ES-I3 (cell line): ENCODE data around the gene CORIN.

Experiments used
- H3K36me3 ChIP-seq: 2 replicates; pipeline ENCODE4 v1.6.1; 2013; ENCODE audit warnings: mild to moderate bottlenecking, low read length, control low read depth, moderate library complexity; ENCODE audit not compliant: insufficient read depth
- H3K4me1 ChIP-seq: 2 replicates; pipeline ENCODE4 v1.6.1; 2013; ENCODE audit warnings: mild to moderate bottlenecking, control low read depth, low read length; ENCODE audit not compliant: insufficient read depth
- H3K9ac ChIP-seq: 2 replicates; pipeline ENCODE4 v1.6.1; 2013; ENCODE audit warnings: low read depth, mild to moderate bottlenecking, low read length, moderate library complexity
- H3K9me3 ChIP-seq: 2 replicates; pipeline ENCODE4 v1.6.1; 2013; ENCODE audit warnings: mild to moderate bottlenecking, low read length, moderate library complexity; ENCODE audit not compliant: control insufficient read depth, insufficient read depth

Gene CORIN

GRCh38 chr4:47639531-47639930, 198.3 kb downstream of the CORIN start:
- no peaks in the 10 kb centered on the region for H3K4me1 ChIP-seq
- H3K9ac ChIP-seq, result no peak overlapping the region
- no peaks in the 10 kb centered on the region for H3K9me3 ChIP-seq
- no peaks in the 10 kb centered on the region for H3K36me3 ChIP-seq

GRCh38 chr4:47631161-47631560, 206.7 kb downstream of the CORIN start:
- no peaks in the 10 kb centered on the region for H3K9me3 ChIP-seq
- H3K9ac ChIP-seq, result no peak overlapping the region
- H3K36me3 ChIP-seq, result no peaks in the 10 kb centered on the region
- no peaks in the 10 kb centered on the region for H3K4me1 ChIP-seq

DNA sequence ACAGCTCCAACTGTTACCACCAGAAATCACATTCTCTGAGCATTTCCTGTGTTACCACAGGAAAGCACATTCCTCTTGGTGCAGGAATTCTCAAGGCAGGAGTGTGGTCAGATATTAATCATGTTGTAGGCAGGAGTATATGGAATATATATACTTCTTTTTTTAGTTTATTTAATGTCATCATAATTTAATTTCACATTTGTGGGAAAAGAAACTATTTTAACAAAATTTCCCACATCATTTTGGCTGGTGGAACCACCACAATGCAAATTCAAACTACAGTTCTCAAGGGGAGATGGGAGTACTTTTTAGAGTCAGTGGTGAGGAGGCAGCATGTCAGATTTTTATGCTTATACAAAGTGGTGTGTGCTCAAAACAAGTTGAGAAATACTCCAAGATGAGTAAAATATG, 213.8 kb downstream of the CORIN start:
- H3K9ac ChIP-seq, result no peak overlapping the region
- no peaks in the 10 kb centered on the region for H3K4me1 ChIP-seq
- H3K9me3 ChIP-seq, result no peaks in the 10 kb centered on the region; the same call in 1 of the 2 replicates
- H3K36me3 ChIP-seq, result no peaks in the 10 kb centered on the region

GRCh38 chr4:47621181-47621580, 216.7 kb downstream of the CORIN start:
- H3K9ac ChIP-seq, result no peak overlapping the region
- no peaks in the 10 kb centered on the region; the same call in 1 of the 2 replicates for H3K9me3 ChIP-seq
- no peaks in the 10 kb centered on the region for H3K4me1 ChIP-seq
- H3K36me3 ChIP-seq, result no peaks in the 10 kb centered on the region

GRCh38 chr4:47619691-47620090, 218.2 kb downstream of the CORIN start:
- no peak overlapping the region for H3K9ac ChIP-seq
- no peaks in the 10 kb centered on the region; the same call in 1 of the 2 replicates for H3K9me3 ChIP-seq
- H3K36me3 ChIP-seq, result no peaks in the 10 kb centered on the region
- no peaks in the 10 kb centered on the region for H3K4me1 ChIP-seq

DNA sequence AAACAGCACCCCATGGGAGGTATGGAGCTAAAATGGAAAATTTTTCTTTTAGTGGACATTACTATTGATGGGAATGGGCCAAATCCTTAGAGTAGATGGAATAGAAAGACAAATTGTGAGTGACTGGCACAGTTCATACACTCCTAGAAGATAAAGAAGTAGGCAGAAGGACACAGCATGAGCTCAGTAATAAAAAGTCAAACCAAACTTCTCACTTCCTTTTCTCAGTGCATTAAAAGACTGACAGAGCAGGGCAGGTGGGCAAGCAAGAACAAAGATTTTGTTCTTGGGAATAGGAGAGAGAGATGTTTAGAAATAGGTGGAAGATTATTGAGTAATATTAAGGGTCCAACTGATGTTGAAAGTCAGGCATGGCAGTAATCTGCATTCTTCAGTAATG, 220.3 kb downstream of the CORIN start:
- Histone ChIP-seq H3K4me1 (no peaks in the 10 kb centered on the region), H3K9ac (no peak overlapping the region), H3K9me3 (no peaks in the 10 kb centered on the region; the same call in 1 of the 2 replicates), H3K36me3 (no peaks in the 10 kb centered on the region)

DNA sequence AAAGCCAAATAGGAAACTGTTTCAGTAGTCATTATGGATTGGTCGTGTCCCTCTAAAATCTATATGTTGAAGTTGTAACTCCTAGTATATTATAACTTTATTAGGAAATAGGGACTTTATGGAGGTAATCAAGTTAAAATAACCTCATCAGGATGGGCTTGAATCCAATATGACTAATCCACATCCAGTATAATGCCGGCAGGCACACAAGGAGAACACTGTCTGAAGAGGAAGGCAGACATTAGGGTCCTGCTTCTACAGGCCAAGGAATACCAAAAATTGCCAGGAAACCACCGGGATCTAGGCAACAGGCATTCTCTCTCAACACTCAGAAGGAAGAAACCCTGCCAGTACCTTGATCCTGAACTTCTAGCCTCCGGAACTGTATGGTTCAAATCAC, 222.5 kb downstream of the CORIN start:
- Histone ChIP-seq H3K36me3 (no peaks in the 10 kb centered on the region), H3K9me3 (no peaks in the 10 kb centered on the region; the same call in 1 of the 2 replicates), H3K9ac (no peak overlapping the region), H3K4me1 (no peaks in the 10 kb centered on the region)

DNA sequence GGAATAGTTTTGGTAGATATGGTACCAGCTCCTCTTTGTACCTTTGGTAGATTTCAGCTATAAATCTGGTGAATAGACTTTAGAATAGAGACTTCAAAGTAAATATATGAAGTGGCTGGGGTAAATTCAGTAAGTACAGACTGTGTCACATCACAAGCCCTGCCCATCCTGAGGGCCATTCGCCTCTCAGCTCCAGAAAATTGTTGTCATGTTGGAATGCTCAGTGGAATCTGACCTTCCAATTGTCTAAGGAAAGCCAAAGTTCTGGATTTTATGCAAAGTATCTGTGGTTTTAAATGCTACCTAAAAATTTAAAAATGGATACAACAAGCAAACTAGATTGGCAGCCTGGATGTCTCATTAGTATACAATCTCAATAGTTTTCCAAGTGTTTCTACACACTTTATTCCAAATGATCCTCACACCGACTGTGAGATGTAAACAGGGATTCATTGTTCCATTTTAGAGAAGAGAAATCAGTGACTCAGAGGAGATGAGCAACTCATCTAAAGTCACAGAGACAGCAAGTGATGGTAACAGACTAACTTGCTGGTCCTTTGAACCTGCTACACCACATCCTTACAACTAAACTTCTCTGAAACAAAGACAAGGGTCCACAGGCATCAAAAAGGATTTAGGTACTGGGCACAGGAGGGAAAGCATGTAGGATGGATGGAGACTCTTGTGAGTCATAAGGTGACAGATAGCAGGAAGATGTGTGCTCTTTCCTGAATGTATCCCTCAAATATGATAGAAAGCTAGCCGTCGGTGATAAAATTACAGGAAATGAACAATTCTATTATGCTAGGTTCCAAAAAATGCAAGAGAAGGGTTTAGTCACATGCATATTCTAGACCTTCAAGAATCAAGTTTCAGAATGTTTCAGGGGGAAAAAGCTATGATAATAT, 225.5 kb downstream of the CORIN start:
- Histone ChIP-seq H3K36me3 (no peaks in the 10 kb centered on the region), H3K9me3 (no peaks in the 10 kb centered on the region), H3K9ac (no peak overlapping the region), H3K4me1 (no peaks in the 10 kb centered on the region)

- Histone ChIP-seq H3K9ac (no peak overlapping the region), H3K36me3 (no peaks in the 10 kb centered on the region), H3K9me3 (no peaks in the 10 kb centered on the region), H3K4me1 (no peaks in the 10 kb centered on the region)
These were observed 231.4 kb downstream of the CORIN start for GRCh38 chr4:47606482-47606881.

DNA sequence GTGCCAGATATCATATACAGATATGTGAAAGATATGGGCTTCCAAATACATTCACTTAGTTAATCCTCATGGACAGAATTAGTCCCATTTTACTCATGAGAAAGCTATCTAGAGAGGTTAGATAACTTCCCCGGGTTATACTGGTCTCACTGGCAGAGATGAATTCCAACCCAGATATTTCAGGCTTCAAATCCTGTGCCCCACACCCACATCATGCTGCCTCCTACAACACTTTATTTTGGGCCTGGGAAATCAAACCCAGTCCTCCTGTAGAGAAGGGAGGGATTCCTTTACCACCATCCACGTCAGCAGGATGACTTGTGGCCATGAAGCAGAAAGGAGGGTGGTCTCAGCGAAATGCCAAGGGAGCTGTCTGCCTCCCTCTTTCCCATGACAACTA, 239.0 kb downstream of the CORIN start:
- Histone ChIP-seq H3K9ac (no peak overlapping the region), H3K9me3 (no peaks in the 10 kb centered on the region), H3K4me1 (no peaks in the 10 kb centered on the region)

DNA sequence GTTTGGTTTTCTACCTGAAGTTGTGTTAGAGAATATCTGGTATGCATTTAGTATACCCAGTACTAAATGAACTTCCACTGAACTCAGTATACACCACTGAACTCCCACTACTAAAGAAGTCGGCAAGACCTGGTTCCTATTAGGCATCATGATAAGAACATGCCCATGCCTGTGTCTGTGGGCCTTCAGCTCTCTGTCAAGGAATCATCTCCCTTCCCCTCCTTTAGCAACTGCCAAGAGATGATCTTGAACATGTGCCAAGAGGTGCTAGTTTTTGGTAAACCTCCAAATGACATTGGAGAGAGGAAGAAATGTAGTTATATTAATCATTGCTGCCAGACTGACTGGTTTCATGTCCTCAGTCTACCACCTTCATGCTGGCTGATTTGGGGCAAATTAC, 239.5 kb downstream of the CORIN start:
- Histone ChIP-seq H3K4me1 (no peaks in the 10 kb centered on the region), H3K36me3 (no peaks in the 10 kb centered on the region)

More for the DNA sequence above, 239.0 kb downstream of the CORIN start:
- H3K36me3 ChIP-seq, result no peaks in the 10 kb centered on the region

DNA sequence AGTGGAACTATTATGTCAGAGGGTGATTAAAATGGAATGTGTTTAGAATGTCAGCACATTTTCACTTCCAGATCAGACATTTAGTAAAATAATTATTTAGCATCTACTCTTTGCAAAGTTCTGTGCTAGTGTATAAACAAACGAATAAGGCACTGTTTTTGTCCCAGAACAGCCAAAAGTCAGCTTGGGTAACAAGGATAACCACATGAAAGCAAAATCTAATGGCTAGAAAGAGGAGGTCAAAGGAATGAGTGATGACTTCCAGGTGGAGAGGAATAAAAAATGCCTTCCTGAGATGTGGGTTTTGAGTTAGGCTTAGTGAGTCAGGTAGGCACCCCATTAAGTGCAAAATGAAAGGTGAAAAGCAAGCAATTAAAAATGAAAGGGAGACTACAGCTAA, 240.2 kb downstream of the CORIN start:
- Histone ChIP-seq H3K4me1 (no peaks in the 10 kb centered on the region), H3K9me3 (no peaks in the 10 kb centered on the region), H3K36me3 (no peaks in the 10 kb centered on the region), H3K9ac (no peak overlapping the region)

More for the DNA sequence above, 239.5 kb downstream of the CORIN start:
- Histone ChIP-seq H3K9ac (no peak overlapping the region), H3K9me3 (no peaks in the 10 kb centered on the region)

- H3K4me1 ChIP-seq, result no peaks in the 10 kb centered on the region
- no peaks in the 10 kb centered on the region; the same call in 1 of the 2 replicates for H3K36me3 ChIP-seq
- peaks cover 5% of the 10 kb centered on the region; the same call in 1 of the 2 replicates for H3K9me3 ChIP-seq
- H3K9ac ChIP-seq, result no peak overlapping the region
These were observed 247.5 kb downstream of the CORIN start for GRCh38 chr4:47590325-47590724.

DNA sequence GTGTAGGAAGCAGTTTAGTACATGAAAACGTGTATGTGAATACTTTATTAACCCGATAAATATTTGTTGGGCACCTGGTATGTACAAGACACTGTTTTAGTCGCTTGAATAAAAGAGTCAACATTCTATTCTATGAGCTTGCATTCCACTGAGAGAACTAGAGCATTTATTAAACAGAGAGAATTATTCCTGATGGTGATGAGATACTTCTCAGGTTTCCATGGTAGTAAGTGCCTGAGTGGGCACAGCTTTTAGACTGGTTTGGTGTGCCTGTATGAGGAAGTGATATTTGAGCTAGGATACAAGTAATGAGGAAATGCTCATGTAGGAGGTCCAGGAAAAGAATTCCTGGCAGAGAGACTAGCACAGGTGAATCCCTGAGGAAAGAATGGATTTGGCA, 258.6 kb downstream of the CORIN start:
- H3K9ac ChIP-seq, result no peak overlapping the region
- H3K9me3 ChIP-seq, result no peaks in the 10 kb centered on the region
- no peaks in the 10 kb centered on the region for H3K36me3 ChIP-seq
- no peaks in the 10 kb centered on the region for H3K4me1 ChIP-seq
